Upper lobe of right lung (tissue), 1 donor: ENCODE measurements around the gene FBXO40. TPM values are rescaled to one million over a fixed set of nuclear protein-coding genes. Genes with fewer than 3 reads are reported as not detected.

Experiments used
- ATAC-seq: fragments of 200-7000 bp; cut with Tn5 transposase; one replicate; pipeline ENCODE4 v1.9.1; 2020; ENCODE audit warnings: mild to moderate bottlenecking, moderate library complexity
- DNase-seq: peaks from one replicate; pipeline ENCODE4 v3.0.0-alpha.2; 2020
- H3K27ac ChIP-seq: fragments of 200-600 bp; one replicate; pipeline ENCODE4 v1.8.0; 2022
- H3K27me3 ChIP-seq: fragments of 200-600 bp; one replicate; pipeline ENCODE4 v1.8.0; 2022; ENCODE audit warnings: mild to moderate bottlenecking
- H3K36me3 ChIP-seq: fragments of 200-600 bp; one replicate; pipeline ENCODE4 v1.8.0; 2022
- H3K4me1 ChIP-seq: fragments of 200-600 bp; one replicate; pipeline ENCODE4 v1.8.0; 2022
- H3K4me3 ChIP-seq: fragments of 200-600 bp; one replicate; pipeline ENCODE4 v1.8.0; 2022; ENCODE audit warnings: mild to moderate bottlenecking
- H3K9me3 ChIP-seq: fragments of 200-600 bp; one replicate; pipeline ENCODE4 v1.8.0; 2022
- CTCF ChIP-seq: fragments of 200-600 bp; IDR thresholded peaks from one replicate; pipeline ENCODE4 v1.8.0; 2022; ENCODE audit warnings: antibody characterized with exemption
- intact Hi-C: fragments of 100-400 bp; cut with DNase I; formaldehyde crosslinking; loops from one replicate; pipeline ENCODE4 v1.11.0; 2022
- total RNA-seq: library from RNA; stranded (reverse); fragmentation: NEBNext Ultra II Directional; extraction: Animal tissue kit (Norgen Biotek cat#: 25700); gene quantifications from one replicate; pipeline ENCODE4 v1.2.1, GENCODE V29; 2021
- donor health status: DM: no; HTN: yes; CAD: no; lungs with severe emphysema.

FBXO40 gene
- total RNA-seq, 1 donor from 2014 or later = 0.09 TPM

GRCh38 chr3:121624147-121624899 is 31.1 kb downstream of the FBXO40 start:
- TF ChIP-seq CTCF = no peak
- Histone ChIP-seq H3K9me3 (no peaks in the 10 kb centered on the region), H3K4me1 (no peaks in the 10 kb centered on the region), H3K27ac (no peak overlapping the region), H3K36me3 (no peaks in the 10 kb centered on the region), H3K4me3 (no peak overlapping the region), H3K27me3 (no peaks in the 10 kb centered on the region)
- DNase-seq = no peak
- intact Hi-C loops = no loop called here
- no peak for ATAC-seq

- Histone ChIP-seq H3K4me1 (no peaks in the 10 kb centered on the region), H3K4me3 (no peak overlapping the region), H3K9me3 (no peaks in the 10 kb centered on the region), H3K27ac (no peak overlapping the region), H3K36me3 (no peaks in the 10 kb centered on the region), H3K27me3 (no peaks in the 10 kb centered on the region)
- DNase-seq (no peak), ATAC-seq (no peak)
- intact Hi-C loops = no loop called here
- no peak for TF ChIP-seq CTCF
These were observed 33.3 kb downstream of the FBXO40 start for GRCh38 chr3:121626495-121626894.

GRCh38 chr3:121627211-121627610 is 34.0 kb downstream of the FBXO40 start:
- no peak for DNase-seq
- Histone ChIP-seq H3K4me3 (no peak overlapping the region), H3K4me1 (no peaks in the 10 kb centered on the region), H3K27me3 (no peaks in the 10 kb centered on the region), H3K36me3 (peaks cover 5% of the 10 kb centered on the region), H3K9me3 (no peaks in the 10 kb centered on the region), H3K27ac (no peak overlapping the region)
- intact Hi-C loops = no loop called here
- TF ChIP-seq CTCF = no peak
- no peak for ATAC-seq

- ATAC-seq = no peak
- TF ChIP-seq CTCF = no peak
- intact Hi-C loops = no loop called here
These were observed 34.4 kb downstream of the FBXO40 start for GRCh38 chr3:121627622-121628021.

GRCh38 chr3:121629601-121630000 is 36.4 kb downstream of the FBXO40 start:
- no peak overlapping the region for H3K27ac ChIP-seq
- H3K27me3 ChIP-seq = no peaks in the 10 kb centered on the region
- no peaks in the 10 kb centered on the region for H3K4me1 ChIP-seq
- intact Hi-C loops = no loop called here
- no peaks in the 10 kb centered on the region for H3K9me3 ChIP-seq
- peaks cover 17% of the 10 kb centered on the region for H3K36me3 ChIP-seq
- DNase-seq = no peak
- no peak overlapping the region for H3K4me3 ChIP-seq
- no peak for ATAC-seq
- TF ChIP-seq CTCF = no peak

More at GRCh38 chr3:121627622-121628021, 34.4 kb downstream of the FBXO40 start:
- no peaks in the 10 kb centered on the region for H3K9me3 ChIP-seq
- H3K27ac ChIP-seq = no peak overlapping the region
- H3K4me1 ChIP-seq = no peaks in the 10 kb centered on the region
- H3K36me3 ChIP-seq = peaks cover 5% of the 10 kb centered on the region
- DNase-seq = no peak
- H3K27me3 ChIP-seq = no peaks in the 10 kb centered on the region
- no peak overlapping the region for H3K4me3 ChIP-seq
